Naive B cell (primary cell): ENCODE results near the gene FRMD4A. TPM values are rescaled to one million over a fixed set of nuclear protein-coding genes. Genes with fewer than 3 reads are reported as not detected.
A peak's percentile ranks its signal among the peaks of the same experiment; 100 is the strongest.

Source experiments
- ATAC-seq, 2 donors: fragments of 150-1000 bp; cut with Tn5 transposase; 2 replicates each; pipeline ENCODE4 v1.10.0; 2021; ENCODE audit warnings: low read depth in 2 of 2, mild to moderate bottlenecking in 2 of 2, moderate library complexity in 2 of 2
- DNase-seq: peaks from one replicate; pipeline ENCODE4 v3.0.0; 2022
- H3K27ac Mint-ChIP-seq, 6 donors: one replicate each; pipeline ENCODE4 v1.8.0; 2020 to 2022; ENCODE audit warnings: mild to moderate bottlenecking in 6 of 6, mixed read lengths in 6 of 6, moderate library complexity in 5 of 6, inconsistent platforms in 2 of 6
- H3K27me3 Mint-ChIP-seq, 3 donors: one replicate each; pipeline ENCODE4 v1.8.0; 2021 to 2022; ENCODE audit warnings: mixed read lengths in 3 of 3, mild to moderate bottlenecking in 1 of 3
- H3K36me3 Mint-ChIP-seq, 2 donors: one replicate each; pipeline ENCODE4 v1.8.0; 2020 to 2022; ENCODE audit warnings: mixed read lengths in 2 of 2, inconsistent platforms in 1 of 2, mild to moderate bottlenecking in 1 of 2
- H3K4me1 Mint-ChIP-seq, 3 donors: one replicate each; pipeline ENCODE4 v1.8.0; 2020 to 2022; ENCODE audit warnings: mixed read lengths in 3 of 3, inconsistent platforms in 1 of 3, mild to moderate bottlenecking in 1 of 3, moderate library complexity in 1 of 3
- H3K4me3 Mint-ChIP-seq, 8 donors: one replicate each; pipeline ENCODE4 v1.8.0; 2020 to 2022; ENCODE audit warnings: mild to moderate bottlenecking in 8 of 8, mixed read lengths in 8 of 8, moderate library complexity in 8 of 8, inconsistent platforms in 2 of 8
- H3K9me3 Mint-ChIP-seq, 7 donors: one replicate each; pipeline ENCODE4 v1.8.0; 2020 to 2022; ENCODE audit warnings: mixed read lengths in 7 of 7, mild to moderate bottlenecking in 5 of 7, inconsistent platforms in 2 of 7, moderate library complexity in 1 of 7
- polyA plus RNA-seq, 6 donors: library from polyadenylated mRNA; unstranded; fragments of 300-500 nt; fragmentation: Illumina TruSeq; gene quantifications; one replicate each; pipeline ENCODE4 v1.2.3, GENCODE V29; 2021; ENCODE audit warnings: low read depth in 6 of 6

The FRMD4A gene
- polyA plus RNA-seq, 6 donors from 2014 or later: 0.09 to 0.20 (median 0.10) TPM; not detected in 3

DNA sequence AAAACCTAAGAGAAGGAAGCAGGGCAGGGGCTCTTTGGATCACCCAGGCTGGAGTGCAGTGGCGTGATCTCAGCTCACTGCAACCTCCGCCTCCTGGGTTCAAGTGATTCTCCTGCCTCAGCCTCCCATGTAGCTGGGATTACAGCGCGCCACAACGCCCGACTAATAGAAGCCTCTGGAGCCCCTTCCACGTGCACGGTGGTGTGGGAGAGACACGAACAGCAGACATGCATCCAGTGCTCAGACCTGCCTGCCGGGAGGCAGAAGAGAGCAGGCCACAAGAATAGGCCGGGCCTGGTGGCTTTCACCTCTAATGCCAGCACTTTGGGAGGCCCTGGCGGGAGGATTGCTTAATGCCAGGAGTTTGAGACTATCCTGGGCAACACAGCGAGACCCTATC lies 647.7 kb downstream of the FRMD4A start:
- no peak overlapping the region for H3K27ac Mint-ChIP-seq
- ATAC-seq (no peak), DNase-seq (no peak)
- H3K4me3 Mint-ChIP-seq: no peak overlapping the region
- H3K36me3 Mint-ChIP-seq: no peaks in the 10 kb centered on the region
- H3K9me3 Mint-ChIP-seq: no peaks in the 10 kb centered on the region
- H3K4me1 Mint-ChIP-seq: no peaks in the 10 kb centered on the region
- peaks cover 0 to 26% (median 19%) of the 10 kb centered on the region in 3 donors for H3K27me3 Mint-ChIP-seq

GRCh38 chr10:13681960-13682359 lies 648.8 kb downstream of the FRMD4A start:
- Mint-ChIP-seq H3K27ac (peak overlapping the region in 1 of 6 donors; percentile 33), H3K4me3 (no peak overlapping the region), H3K36me3 (no peaks in the 10 kb centered on the region), H3K9me3 (no peaks in the 10 kb centered on the region), H3K4me1 (no peaks in the 10 kb centered on the region), H3K27me3 (peaks cover 2 to 35% (median 19%) of the 10 kb centered on the region in 3 donors)
- ATAC-seq: no peak
- no peak for DNase-seq

DNA sequence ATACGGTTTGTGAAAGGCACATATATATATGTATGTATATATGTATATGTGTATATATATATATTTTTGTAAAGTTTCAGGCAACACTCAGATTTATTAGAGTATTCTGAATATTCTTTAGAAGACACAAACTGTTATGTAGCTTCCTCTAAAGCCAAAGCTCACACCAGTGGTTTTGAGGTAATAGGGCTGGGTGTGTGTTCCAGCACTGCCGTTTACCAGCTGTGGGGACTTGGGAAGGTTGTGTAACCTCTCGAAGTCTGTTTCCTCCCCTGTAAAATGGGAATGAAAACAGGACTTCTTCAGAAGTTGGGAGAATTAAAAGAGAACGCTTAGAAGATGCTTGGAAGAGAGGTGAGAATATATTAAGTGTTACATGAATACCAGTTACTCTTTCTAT lies 649.2 kb downstream of the FRMD4A start:
- Mint-ChIP-seq H3K4me1 (no peaks in the 10 kb centered on the region), H3K27ac (no peak overlapping the region), H3K4me3 (no peak overlapping the region), H3K36me3 (no peaks in the 10 kb centered on the region), H3K9me3 (no peaks in the 10 kb centered on the region), H3K27me3 (peaks cover 4 to 35% (median 19%) of the 10 kb centered on the region in 3 donors)
- no peak for ATAC-seq
- DNase-seq: no peak

DNA sequence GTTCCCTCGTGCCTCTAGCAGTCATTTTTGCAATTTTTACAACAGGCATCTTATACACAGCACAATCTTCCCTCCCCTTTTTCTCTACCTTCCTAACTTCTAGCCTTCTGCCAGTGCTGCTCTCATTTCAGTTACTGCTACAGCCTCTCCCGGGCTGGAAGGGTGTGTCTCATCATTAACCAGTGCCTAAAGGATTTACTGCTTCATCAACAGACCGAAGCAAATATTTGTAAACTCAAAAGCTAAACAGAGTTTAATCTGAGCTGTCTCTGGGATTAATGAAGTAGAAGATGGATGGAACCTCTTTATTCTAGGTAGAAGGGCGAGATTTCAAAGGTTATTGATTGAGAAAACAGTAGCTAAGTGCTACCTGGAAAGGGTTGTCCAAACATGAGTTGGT lies 649.6 kb downstream of the FRMD4A start:
- Mint-ChIP-seq H3K4me3 (no peak overlapping the region), H3K4me1 (no peaks in the 10 kb centered on the region), H3K27me3 (peaks cover 4 to 35% (median 19%) of the 10 kb centered on the region in 3 donors), H3K9me3 (no peaks in the 10 kb centered on the region), H3K27ac (peak overlapping the region in 1 of 6 donors; percentile 13), H3K36me3 (no peaks in the 10 kb centered on the region)
- DNase-seq (no peak), ATAC-seq (no peak)

- no peaks in the 10 kb centered on the region for H3K36me3 Mint-ChIP-seq
- H3K27me3 Mint-ChIP-seq: peaks cover 4 to 35% (median 19%) of the 10 kb centered on the region in 3 donors
- H3K9me3 Mint-ChIP-seq: no peaks in the 10 kb centered on the region
- H3K4me1 Mint-ChIP-seq: no peaks in the 10 kb centered on the region
- no peak overlapping the region for H3K27ac Mint-ChIP-seq
- DNase-seq (no peak), ATAC-seq (no peak)
- no peak overlapping the region for H3K4me3 Mint-ChIP-seq
These were observed 652.5 kb downstream of the FRMD4A start for GRCh38 chr10:13678101-13678843.

DNA sequence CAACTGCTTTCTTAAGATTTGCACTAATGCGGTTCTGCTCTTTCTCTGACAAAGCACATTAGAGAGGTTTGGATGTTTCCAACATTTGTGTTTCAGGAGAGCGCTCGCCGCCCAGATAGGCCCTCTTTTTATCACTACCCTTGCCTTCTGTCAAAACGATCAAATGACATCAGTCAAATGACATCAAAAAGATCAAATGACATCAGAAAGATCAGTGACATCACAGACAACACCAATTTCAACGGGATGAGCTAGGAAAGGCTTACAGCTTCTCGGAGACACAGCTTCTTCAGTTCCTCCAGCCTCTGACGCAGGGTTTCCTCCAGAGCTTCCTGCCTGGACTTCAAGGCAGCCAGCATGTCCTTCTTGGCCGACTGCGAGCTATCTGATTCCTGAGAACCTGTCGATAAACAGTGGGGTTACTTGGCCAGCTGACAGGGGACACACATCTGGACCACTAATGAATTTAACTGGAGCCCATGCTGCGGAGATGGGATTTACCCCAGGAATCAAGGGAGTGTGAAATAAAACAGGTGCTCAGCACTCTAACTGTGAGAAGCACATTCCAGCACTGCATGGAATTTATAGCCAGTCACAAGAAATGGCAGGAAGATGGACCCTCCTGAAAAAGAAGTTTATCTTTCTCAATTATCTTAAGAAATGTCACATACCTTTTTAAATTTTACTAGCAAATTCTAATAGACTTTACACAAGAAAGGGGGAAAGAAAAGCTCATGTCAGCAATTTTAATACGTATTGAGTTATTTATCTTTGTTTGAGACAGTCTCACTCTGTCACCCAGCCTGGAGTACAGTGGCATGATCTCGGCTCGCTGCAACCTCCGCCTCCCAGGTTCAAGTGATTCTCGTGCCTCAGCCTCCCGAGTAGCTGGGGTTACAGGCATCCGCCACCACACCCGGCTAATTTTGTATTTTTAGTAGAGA lies 655.8 kb downstream of the FRMD4A start:
- Mint-ChIP-seq H3K36me3 (no peaks in the 10 kb centered on the region), H3K4me1 (no peaks in the 10 kb centered on the region), H3K27ac (no peak overlapping the region), H3K4me3 (no peak overlapping the region), H3K27me3 (peaks cover 4 to 23% (median 6%) of the 10 kb centered on the region in 3 donors), H3K9me3 (no peaks in the 10 kb centered on the region)
- no peak for DNase-seq
- ATAC-seq: no peak

DNA sequence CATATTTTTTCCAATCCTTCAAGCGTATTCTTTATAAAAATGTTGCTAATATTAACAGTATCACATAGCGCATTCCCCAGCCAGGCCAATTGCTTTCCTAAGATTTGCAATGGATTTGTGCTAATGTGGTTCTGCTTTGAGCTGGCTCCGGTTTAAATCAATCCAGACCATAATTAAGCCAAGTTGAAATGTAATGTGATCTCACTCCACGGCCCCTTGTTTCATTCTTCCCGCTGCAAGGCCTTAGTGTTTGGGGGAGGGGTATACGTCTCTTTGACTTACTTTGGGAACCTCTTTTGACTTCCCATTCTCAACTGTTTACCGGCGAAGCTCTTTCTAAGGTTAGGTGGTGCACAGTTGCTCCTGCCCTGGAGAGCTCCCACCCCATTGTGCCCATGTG lies 657.6 kb downstream of the FRMD4A start:
- Mint-ChIP-seq H3K4me1 (no peaks in the 10 kb centered on the region), H3K27me3 (peaks cover 0 to 10% (median 4%) of the 10 kb centered on the region in 3 donors), H3K9me3 (no peaks in the 10 kb centered on the region), H3K4me3 (no peak overlapping the region), H3K36me3 (no peaks in the 10 kb centered on the region), H3K27ac (no peak overlapping the region)
- ATAC-seq (no peak), DNase-seq (no peak)

- no peak for ATAC-seq
- no peaks in the 10 kb centered on the region for H3K9me3 Mint-ChIP-seq
- H3K36me3 Mint-ChIP-seq: no peaks in the 10 kb centered on the region
- no peak overlapping the region for H3K27ac Mint-ChIP-seq
- peaks cover 0 to 6% (median 4%) of the 10 kb centered on the region in 3 donors for H3K27me3 Mint-ChIP-seq
- H3K4me1 Mint-ChIP-seq: no peaks in the 10 kb centered on the region
- no peak overlapping the region for H3K4me3 Mint-ChIP-seq
- no peak for DNase-seq
These were observed 658.2 kb downstream of the FRMD4A start for GRCh38 chr10:13672548-13672947.

DNA sequence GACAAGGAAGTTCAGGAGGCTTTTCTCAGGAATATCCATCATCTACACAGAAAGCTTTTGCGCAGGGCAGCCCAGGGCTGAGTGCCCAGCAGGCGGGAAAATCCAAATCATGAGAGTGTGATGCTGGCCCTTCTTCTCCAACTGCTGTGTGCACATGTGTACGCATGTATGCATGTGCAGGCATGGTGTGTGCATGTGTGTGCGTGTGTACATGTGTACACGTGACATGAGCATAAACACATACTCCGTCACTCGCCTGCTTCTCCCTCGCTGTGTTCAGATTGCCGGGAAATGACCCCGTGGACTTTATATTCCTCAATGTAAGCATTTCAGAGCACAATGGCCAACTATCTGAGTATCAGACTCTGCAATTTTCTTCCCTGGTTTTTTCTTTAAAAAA lies 658.8 kb downstream of the FRMD4A start:
- ATAC-seq: no peak
- H3K4me1 Mint-ChIP-seq: no peaks in the 10 kb centered on the region
- no peak for DNase-seq
- H3K4me3 Mint-ChIP-seq: no peak overlapping the region
- peaks cover 0 to 1% (median under 1%) of the 10 kb centered on the region in 3 donors for H3K27me3 Mint-ChIP-seq
- H3K36me3 Mint-ChIP-seq: no peaks in the 10 kb centered on the region
- no peaks in the 10 kb centered on the region for H3K9me3 Mint-ChIP-seq
- H3K27ac Mint-ChIP-seq: peak overlapping the region in 1 of 6 donors; percentile 19

GRCh38 chr10:13670311-13670710 lies 660.4 kb downstream of the FRMD4A start:
- H3K27me3 Mint-ChIP-seq: no peaks in the 10 kb centered on the region
- no peak overlapping the region for H3K4me3 Mint-ChIP-seq
- ATAC-seq (no peak), DNase-seq (no peak)
- no peak overlapping the region for H3K27ac Mint-ChIP-seq
- no peaks in the 10 kb centered on the region for H3K9me3 Mint-ChIP-seq
- H3K36me3 Mint-ChIP-seq: peaks cover 0 to under 1% of the 10 kb centered on the region in 2 donors
- H3K4me1 Mint-ChIP-seq: no peaks in the 10 kb centered on the region

DNA sequence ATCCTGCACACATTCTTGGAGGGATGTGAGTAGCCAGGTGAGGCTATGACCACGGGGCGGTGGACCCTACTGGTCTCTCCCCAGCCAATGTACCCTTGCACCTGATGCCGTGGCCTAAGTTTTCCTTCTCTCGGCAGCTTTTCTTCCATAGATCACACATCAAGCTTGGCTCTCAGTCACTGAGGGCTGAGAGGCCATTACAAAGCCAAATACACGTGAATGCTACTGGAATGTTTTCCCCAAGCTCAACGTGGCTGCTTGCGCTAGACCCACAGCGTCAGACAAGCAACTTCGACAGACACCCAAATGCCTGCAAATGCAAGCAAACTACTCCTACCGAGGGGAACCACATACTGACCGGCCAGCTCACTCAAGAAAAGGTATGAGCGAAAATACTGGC lies 660.8 kb downstream of the FRMD4A start:
- Mint-ChIP-seq H3K4me3 (no peak overlapping the region), H3K27me3 (no peaks in the 10 kb centered on the region), H3K9me3 (no peaks in the 10 kb centered on the region), H3K27ac (peak overlapping the region in 1 of 6 donors; percentile 28), H3K36me3 (peaks cover 0 to 4% of the 10 kb centered on the region in 2 donors), H3K4me1 (no peaks in the 10 kb centered on the region)
- DNase-seq (no peak), ATAC-seq (no peak)

DNA sequence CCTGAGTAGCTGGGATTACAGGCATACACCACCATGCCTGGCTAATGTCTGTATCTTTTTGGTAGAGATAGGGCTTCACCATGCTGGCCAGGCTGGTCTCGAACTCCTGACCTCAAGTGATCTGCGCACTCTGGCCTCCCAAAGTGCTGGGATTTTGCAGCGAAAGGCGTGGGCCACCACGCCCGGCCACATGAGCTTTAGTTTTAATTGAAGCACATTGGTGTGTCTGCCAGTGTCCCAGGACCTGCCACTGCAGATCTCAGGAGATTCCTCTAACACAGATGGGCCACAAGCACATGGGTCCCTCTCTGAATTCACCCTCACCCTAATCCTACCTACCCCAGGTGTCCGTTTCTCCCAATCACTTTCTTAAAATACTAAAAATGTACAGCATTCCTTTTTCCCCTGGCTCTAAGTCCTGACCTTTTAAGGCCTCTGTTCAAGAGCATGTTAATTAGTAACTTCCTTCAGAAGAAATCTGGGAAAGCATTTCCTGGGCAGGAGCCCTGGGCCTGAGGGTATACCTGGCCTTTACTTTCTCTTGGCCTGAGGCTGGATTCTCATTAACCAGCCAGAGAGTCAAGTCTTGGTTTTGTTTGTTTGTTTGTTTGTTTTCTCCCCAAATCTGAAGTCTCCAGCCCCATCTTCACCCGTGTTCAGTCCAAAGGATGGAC lies 661.4 kb downstream of the FRMD4A start:
- no peaks in the 10 kb centered on the region for H3K27me3 Mint-ChIP-seq
- H3K4me3 Mint-ChIP-seq: peak overlapping the region in 1 of 8 donors; percentile 66
- peaks cover 0 to 4% of the 10 kb centered on the region in 2 donors for H3K36me3 Mint-ChIP-seq
- H3K27ac Mint-ChIP-seq: peak overlapping the region in 1 of 6 donors; percentile 20
- H3K9me3 Mint-ChIP-seq: no peaks in the 10 kb centered on the region
- H3K4me1 Mint-ChIP-seq: no peaks in the 10 kb centered on the region
- no peak for DNase-seq
- ATAC-seq: no peak

GRCh38 chr10:13668126-13668525 lies 662.6 kb downstream of the FRMD4A start:
- Mint-ChIP-seq H3K27me3 (no peaks in the 10 kb centered on the region), H3K36me3 (peaks cover 0 to 4% of the 10 kb centered on the region in 2 donors), H3K9me3 (no peaks in the 10 kb centered on the region), H3K27ac (no peak overlapping the region), H3K4me3 (no peak overlapping the region), H3K4me1 (no peaks in the 10 kb centered on the region)
- DNase-seq (no peak), ATAC-seq (no peak)
